HepG2 (cell line): ENCODE measurements around the gene NLRP12. TPM values are rescaled to one million over a fixed set of nuclear protein-coding genes. Genes with fewer than 3 reads are reported as not detected.

ENCODE experiments used
- ARID5B ChIP-seq: IDR thresholded peaks from 2 replicates; pipeline ENCODE4 v1.4.0; 2020; ENCODE audit warnings: mild to moderate bottlenecking, missing genetic modification reagents
- ESRRA ChIP-seq: sonication (generic); formaldehyde crosslinking; IDR thresholded peaks from 2 replicates; pipeline ENCODE4 v1.5.1; 2020; ENCODE audit warnings: mild to moderate bottlenecking, low read depth, missing genetic modification reagents
- FOXA3 ChIP-seq: IDR thresholded peaks from 2 replicates; pipeline ENCODE4 v1.6.1; 2016; ENCODE audit warnings: missing genetic modification reagents, missing compliant biosample characterization
- GABPB1 ChIP-seq: IDR thresholded peaks from 2 replicates; pipeline ENCODE4 v1.6.1; 2016; ENCODE audit warnings: mild to moderate bottlenecking, missing genetic modification reagents, moderate library complexity, missing compliant biosample characterization
- MXI1 ChIP-seq: IDR thresholded peaks from 3 replicates; pipeline ENCODE4 v1.6.1; 2012; ENCODE audit warnings: low read depth, low read length, inconsistent platforms, borderline replicate concordance
- NKX3-1 ChIP-seq: sonication (generic); formaldehyde crosslinking; IDR thresholded peaks from 2 replicates; pipeline ENCODE4 v1.5.0; 2020; ENCODE audit warnings: missing genetic modification reagents
- NR2F1 ChIP-seq, 2 experiments: fragments of 450-650 bp in 1 of 2; formaldehyde crosslinking in 1 of 2; IDR thresholded peaks; 2 replicates each; pipeline versions ENCODE4 v1.5.0 to v1.6.1; 2016 to 2020; ENCODE audit warnings: mild to moderate bottlenecking in 1 of 2, missing compliant biosample characterization in 1 of 2, missing genetic modification reagents in 1 of 2, moderate library complexity in 1 of 2
- SALL1 ChIP-seq: sonication (generic); formaldehyde crosslinking; IDR thresholded peaks from 2 replicates; pipeline ENCODE4 v1.8.0; 2022; ENCODE audit warnings: mild to moderate bottlenecking, missing genetic modification reagents
- SAP130 ChIP-seq: IDR thresholded peaks from 2 replicates; pipeline ENCODE4 v1.6.1; 2016; ENCODE audit warnings: low read depth
- ZBTB21 ChIP-seq: sonication (generic); formaldehyde crosslinking; IDR thresholded peaks from 2 replicates; pipeline ENCODE4 v1.4.0; 2020; ENCODE audit warnings: missing genetic modification reagents
- ZBTB26 ChIP-seq: IDR thresholded peaks from 2 replicates; pipeline ENCODE4 v1.6.1; 2016; ENCODE audit warnings: missing compliant biosample characterization, missing genetic modification reagents, borderline replicate concordance
- ZFP90 ChIP-seq: sonication (generic); formaldehyde crosslinking; IDR thresholded peaks from 2 replicates; pipeline ENCODE4 v1.8.0; 2022; ENCODE audit warnings: missing genetic modification reagents, mild to moderate bottlenecking, inconsistent platforms, borderline replicate concordance
- ZNF10 ChIP-seq: sonication (generic); formaldehyde crosslinking; IDR thresholded peaks from 2 replicates; pipeline ENCODE4 v1.4.0; 2020; ENCODE audit warnings: mild to moderate bottlenecking, low read depth, missing genetic modification reagents, borderline replicate concordance
- ZNF503 ChIP-seq: sonication (generic); formaldehyde crosslinking; IDR thresholded peaks from 2 replicates; pipeline ENCODE4 v1.4.0; 2020; ENCODE audit warnings: missing genetic modification reagents
- ZNF547 ChIP-seq: sonication (generic); formaldehyde crosslinking; IDR thresholded peaks from 2 replicates; pipeline ENCODE4 v1.5.1; 2020; ENCODE audit warnings: mild to moderate bottlenecking, missing genetic modification reagents
- ZNF550 ChIP-seq: sonication (generic); formaldehyde crosslinking; IDR thresholded peaks from 2 replicates; pipeline ENCODE4 v1.4.0; 2020; ENCODE audit warnings: mild to moderate bottlenecking, missing genetic modification reagents, borderline replicate concordance
- ZNF598 ChIP-seq: sonication (generic); formaldehyde crosslinking; IDR thresholded peaks from 2 replicates; pipeline ENCODE4 v1.5.1; 2020; ENCODE audit warnings: mild to moderate bottlenecking, missing genetic modification reagents, borderline replicate concordance
- polyA plus RNA-seq, 8 experiments: library from polyadenylated mRNA; depleted of rRNA in 3 of 8; stranded (reverse) in 7 of 8; unstranded in 1 of 8; fragments of >200 nt; fragmentation: Illumina TruSeq in 4 of 8; extraction: Trizol in 4 of 8; gene quantifications; 2 replicates each; pipeline versions ENCODE4 v1.2.1 to v1.2.3, GENCODE V29; 2011 to 2016; ENCODE audit warnings: low read depth in 4 of 8, missing spikeins in 1 of 8, mixed read lengths in 1 of 8; ENCODE audit not compliant: insufficient read depth in 1 of 8
- total RNA-seq, 5 experiments: library from RNA; depleted of rRNA; stranded (reverse); fragments of >200 nt; fragmentation: Illumina TruSeq; extraction: Trizol; gene quantifications; 2 replicates each; pipeline ENCODE4 v1.2.3, GENCODE V29; 2016; ENCODE audit warnings: low read depth in 1 of 5

The NLRP12 gene
- total and polyA plus RNA-seq, 2 of the 13 experiments (the other 11 are each of a cell fraction or from before 2014, with no cell fraction given): 0.15 to 0.20 TPM

GRCh38 chr19:53785196-53785889, 38.8 kb downstream of the NLRP12 start (continued):
- TF ChIP-seq ZNF503 (CRISPR knock-in tag) (no peak), SALL1 (CRISPR knock-in tag) (peak; percentile 48), ZNF550 (CRISPR knock-in tag) (no peak), NKX3-1 (no peak), SAP130 (CRISPR knock-in tag) (peak; percentile 37; the same call in 1 of the 2 replicates), ZFP90 (CRISPR knock-in tag) (no peak), MXI1 (no peak), ESRRA (CRISPR knock-in tag) (peak; percentile 48; the same call in 1 of the 2 replicates), NR2F1 (CRISPR knock-in tag; IDR thresholded peaks at IDR 0.05) (peak; percentile 29 to 88; a peak in 3 of 4 replicates), ZNF10 (no peak), ZNF598 (CRISPR knock-in tag) (no peak), ZNF547 (CRISPR knock-in tag) (no peak), FOXA3 (CRISPR knock-in tag) (no peak), ZBTB26 (peak; percentile 85), GABPB1 (CRISPR knock-in tag) (no peak), ARID5B (peak; percentile 69), ZBTB21 (CRISPR knock-in tag) (no peak)
